GM21723 (cell line): Measurements from ENCODE around the gene FCHO1.

ENCODE experiments used
- ATAC-seq: cut with Tn5 transposase; IDR thresholded peaks from one replicate; pipeline ENCODE4 v1.9.1; 2021; ENCODE audit warnings: mild to moderate bottlenecking, moderate library complexity; ENCODE audit not compliant: unreplicated experiment

Gene FCHO1

DNA sequence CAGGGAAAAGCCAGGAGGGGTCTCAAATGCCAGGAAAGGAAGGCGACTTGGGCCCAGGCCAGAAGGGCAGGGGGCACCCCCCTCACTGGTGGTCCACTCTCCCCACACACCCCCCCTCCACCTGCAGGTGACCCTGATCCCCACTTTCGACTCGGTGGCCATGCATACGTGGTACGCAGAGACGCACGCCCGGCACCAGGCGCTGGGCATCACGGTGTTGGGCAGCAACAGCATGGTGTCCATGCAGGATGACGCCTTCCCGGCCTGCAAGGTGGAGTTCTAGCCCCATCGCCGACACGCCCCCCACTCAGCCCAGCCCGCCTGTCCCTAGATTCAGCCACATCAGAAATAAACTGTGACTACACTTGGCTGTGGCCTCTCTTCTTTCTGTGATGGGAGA lies 17.1 kb upstream of the FCHO1 start:
- no peak for ATAC-seq

GRCh38 chr19:17735410-17735809 lies 15.9 kb upstream of the FCHO1 start:
- no peak for ATAC-seq

GRCh38 chr19:17737690-17738153 lies 13.6 kb upstream of the FCHO1 start:
- ATAC-seq, result no peak

DNA sequence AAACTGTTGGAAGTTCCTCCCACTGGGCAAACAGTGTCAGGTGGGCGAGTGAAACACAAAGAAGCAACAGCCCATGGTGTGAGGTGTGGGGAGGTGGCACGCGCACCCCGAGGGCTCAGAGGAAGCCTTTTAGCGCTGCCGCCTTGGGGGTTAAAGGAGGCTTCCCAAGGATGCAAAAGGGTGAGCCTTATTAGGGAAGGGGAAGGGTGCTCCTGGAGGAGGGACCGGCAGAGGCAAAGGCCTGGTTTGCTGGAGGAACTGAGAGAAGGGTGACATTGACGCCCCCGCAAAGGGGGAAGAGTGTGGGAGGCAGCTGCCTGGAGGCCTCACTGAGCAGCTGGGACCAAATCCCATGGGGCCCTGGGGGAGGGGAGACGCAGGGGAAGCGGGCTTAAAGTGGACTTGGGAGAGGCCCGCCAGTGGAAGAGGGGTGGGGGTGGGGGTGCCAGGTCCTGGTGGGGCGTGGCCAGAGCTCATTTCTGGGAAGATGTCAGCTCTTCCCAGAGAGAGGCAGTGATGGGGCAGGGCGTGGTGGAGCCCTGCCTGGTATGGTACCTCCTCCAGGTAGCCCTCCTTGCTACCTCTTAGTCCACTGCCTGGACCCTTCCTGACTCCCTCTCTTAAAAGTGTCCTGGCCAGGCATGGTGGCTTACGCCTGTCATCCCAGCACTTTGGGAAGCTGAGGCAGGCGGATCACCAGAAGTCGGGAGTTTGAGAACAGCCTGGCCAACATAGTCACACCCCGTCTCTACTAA lies 12.0 kb upstream of the FCHO1 start:
- ATAC-seq, result no peak

GRCh38 chr19:17741456-17741855 lies 9.8 kb upstream of the FCHO1 start:
- no peak for ATAC-seq

GRCh38 chr19:17743874-17744580 lies 7.2 kb upstream of the FCHO1 start:
- no peak for ATAC-seq

- no peak for ATAC-seq
These were observed 3.8 kb upstream of the FCHO1 start for GRCh38 chr19:17747205-17748098.

GRCh38 chr19:17748884-17749638 lies 2.2 kb upstream of the FCHO1 start:
- ATAC-seq, result no peak

DNA sequence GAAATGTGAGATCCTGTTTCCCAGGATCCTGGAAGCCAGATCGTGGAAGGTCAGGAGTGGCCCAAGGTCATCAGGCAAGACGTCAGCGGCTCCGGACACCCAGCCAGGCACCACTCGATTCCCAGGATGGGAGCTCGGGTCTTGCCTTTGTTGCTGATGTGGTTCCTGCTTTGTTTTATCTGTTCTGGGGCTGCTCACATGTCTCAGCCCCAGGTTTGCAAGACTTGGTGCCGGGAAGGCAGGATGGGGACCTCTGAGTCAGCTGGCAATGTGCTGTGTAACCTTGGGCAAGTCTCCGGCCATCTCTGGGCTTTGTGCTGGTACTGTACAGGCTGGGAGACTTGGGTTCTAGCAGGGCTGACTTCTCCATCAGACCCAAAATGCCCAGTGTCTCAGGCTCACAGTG lies 1.4 kb upstream of the FCHO1 start:
- ATAC-seq, result no peak

- ATAC-seq, result no peak
These were observed 616 bp downstream of the FCHO1 start for GRCh38 chr19:17751912-17752273.

DNA sequence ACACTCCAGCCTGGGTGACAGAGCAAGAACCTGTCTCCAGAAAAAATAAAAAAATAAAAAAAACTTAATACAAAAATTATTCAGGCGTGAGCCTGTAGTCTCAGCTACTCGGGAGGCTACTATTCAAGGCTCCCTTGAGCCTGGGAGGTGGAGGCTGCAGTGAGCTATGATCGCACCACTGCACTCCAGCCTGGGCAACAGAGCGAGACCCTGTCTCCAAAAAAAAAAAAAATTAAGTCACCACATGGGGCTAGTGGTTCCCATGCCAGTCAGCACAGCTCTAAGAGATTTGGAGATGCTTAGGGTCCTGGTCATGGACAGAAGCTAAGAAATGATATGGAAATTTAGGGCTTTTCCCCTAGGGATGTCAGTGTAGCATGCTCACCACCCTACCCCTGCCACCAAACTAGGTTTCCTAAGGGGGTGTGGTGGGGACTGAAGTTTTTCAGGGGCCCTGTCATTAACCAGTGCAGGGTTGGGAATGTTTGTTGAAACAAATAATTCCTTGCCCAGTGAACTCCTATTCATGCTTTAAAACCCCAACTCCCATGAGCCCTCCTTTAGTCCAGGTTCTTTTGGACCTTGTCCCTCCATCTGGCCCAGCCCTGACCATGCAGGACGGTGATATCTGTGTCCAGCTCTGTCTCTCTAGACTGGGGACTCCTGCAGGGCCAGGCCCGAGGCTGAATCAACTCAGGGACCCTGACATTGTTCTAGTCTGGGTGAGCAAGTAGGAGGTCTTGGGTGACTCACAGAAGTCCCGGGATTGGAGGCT lies 1.8 kb downstream of the FCHO1 start:
- no peak for ATAC-seq

GRCh38 chr19:17753976-17754375 lies 2.7 kb downstream of the FCHO1 start:
- ATAC-seq, result no peak

GRCh38 chr19:17754634-17755442 lies 3.6 kb downstream of the FCHO1 start:
- ATAC-seq, result peak; percentile 51

DNA sequence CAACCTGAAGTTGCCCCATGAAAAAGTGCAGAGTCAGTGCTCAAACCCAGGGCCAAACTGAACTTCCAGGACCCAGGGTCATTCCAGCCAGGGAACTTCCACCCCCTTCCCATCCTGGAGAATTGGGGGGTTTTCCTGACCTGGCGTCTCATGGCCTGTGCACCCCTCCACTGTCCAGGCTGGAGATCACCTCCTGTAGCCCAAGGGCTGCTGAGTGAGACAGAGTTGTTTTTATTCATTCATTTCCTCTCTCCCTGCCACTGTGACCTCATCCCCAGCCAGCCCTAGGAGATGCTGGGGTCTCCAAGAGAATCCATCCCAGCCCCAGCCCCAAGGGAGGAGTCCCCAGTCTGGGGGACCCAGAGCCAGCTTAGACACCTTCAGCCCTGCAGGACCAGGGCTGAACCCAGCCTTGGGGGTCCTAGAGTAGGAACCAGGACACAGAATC lies 4.2 kb downstream of the FCHO1 start:
- ATAC-seq, result no peak

GRCh38 chr19:17755977-17756670 lies 4.8 kb downstream of the FCHO1 start:
- ATAC-seq, result no peak

DNA sequence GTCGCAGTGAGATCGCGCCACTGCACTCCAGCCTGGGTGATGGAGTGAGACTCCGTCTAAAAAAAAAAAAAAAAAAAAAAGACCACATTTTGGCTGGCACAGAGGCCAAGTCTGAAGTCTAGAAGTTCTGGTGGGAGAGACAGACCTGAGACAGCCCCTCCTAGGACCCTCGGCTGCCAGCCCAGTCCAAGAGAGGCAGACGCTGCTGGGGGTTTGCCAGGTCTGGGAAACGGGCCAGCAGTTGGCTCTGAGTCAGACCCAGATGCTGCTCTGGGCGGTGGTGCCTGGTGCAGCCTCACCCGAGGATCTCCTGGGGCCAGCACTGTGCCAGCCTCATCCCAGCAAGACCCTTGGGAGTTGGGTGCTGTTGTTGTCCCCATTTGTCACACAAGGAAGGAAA lies 5.8 kb downstream of the FCHO1 start:
- no peak for ATAC-seq

- no peak for ATAC-seq
These were observed 7.2 kb downstream of the FCHO1 start for GRCh38 chr19:17758515-17758914.

- ATAC-seq, result no peak
These were observed 9.9 kb downstream of the FCHO1 start for GRCh38 chr19:17761148-17761547.
